SKM-1 (cell line): ENCODE results near the gene CCZ1B.
"Not testable (repeated sequence)": the region's sequence is repeated elsewhere in the genome, so short reads cannot be mapped to it uniquely, and the experiment has no call there.

Experiments used
- DNase-seq: peaks from one replicate; lab custom pipeline; 2025; ENCODE audit not compliant: unreplicated experiment; lab: John Stamatoyannopoulos, UW

The CCZ1B gene

DNA sequence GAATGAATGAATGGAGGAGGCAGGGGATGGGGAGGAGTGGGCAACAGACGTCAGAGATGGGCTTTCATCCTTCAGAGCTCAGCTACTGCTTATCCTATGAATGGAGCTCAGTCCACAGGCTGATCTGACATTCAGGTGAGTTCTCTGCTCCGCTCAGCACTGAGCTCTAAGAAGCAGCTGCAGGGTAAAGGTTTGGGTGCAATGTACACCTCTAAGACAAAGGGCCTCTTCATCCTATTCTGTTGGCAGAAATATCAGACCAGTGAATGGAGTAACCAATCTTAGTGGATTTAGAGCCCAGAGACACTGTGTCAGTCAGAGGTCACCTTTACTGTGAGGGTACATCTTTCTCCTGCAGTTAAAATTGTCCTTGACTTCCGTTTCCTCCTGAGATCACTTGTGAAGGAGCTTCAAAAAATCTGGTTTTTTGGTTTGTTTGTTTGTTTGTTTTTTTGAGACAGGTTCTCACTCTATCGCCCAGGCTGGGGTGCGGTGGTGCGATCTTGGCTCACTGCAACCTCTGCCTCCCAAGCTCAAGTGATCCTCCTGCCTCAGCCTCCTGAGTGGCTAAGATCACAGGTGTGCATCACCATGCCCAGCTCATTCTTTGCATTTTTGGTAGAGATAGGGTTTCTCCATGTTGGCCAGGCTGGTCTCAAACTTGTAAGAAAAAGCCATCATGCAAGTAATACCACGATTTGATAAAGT, 5.1 kb upstream of the CCZ1B start:
- no peak for DNase-seq

GRCh38 chr7:6830026-6830425, 4.0 kb upstream of the CCZ1B start:
- not testable (repeated sequence) for DNase-seq

GRCh38 chr7:6829616-6830015, 3.5 kb upstream of the CCZ1B start:
- DNase-seq: not testable (repeated sequence)

- DNase-seq: not testable (repeated sequence)
Measured at GRCh38 chr7:6827180-6827579, 1.1 kb upstream of the CCZ1B start.

DNA sequence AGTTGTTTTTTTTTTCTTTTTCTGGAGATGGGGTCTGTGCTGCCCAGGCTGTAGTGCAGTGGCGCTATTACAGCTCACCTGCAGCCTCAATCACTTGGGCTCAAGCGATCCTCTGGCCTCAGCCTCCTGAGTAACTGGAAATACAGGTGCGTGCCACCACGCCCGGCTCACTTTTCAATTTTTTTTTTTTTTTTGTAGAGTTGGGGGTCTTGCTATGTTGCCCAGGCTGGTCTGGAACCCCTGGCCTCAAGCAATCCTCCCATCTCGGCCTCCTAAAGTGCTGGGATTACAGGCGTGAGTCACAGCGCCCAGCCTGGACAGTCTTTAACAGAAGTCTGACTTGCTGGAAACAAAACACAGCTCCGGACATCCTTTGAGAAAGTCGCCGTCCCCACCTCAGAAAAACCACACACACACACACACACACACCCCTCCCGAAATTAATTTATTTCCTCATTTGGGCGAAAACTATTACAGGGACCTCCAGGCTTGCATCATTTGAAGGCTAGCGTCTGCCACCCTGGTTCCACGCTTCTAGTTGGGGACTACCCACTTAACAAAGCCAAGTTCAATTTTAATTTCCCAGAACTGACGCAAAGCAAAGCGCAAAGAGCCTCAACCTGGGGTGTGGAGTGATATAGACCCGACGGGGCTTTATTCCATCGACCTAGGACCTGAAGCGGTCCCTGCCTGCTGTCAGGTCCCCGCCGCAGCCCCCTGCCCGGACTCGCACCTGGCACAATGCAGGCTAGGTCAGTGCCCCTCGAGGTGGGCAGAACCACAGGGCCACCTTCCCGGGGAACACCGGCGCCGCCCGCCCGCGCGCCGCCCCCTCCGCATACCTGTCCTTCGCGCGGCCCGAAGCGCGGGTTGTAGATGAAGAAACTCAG, 594 bp downstream of the CCZ1B start:
- DNase-seq: not testable (repeated sequence)

- DNase-seq: not testable (repeated sequence)
Measured at GRCh38 chr7:6821622-6822021, 4.5 kb downstream of the CCZ1B start.

- not testable (repeated sequence) for DNase-seq
Measured at GRCh38 chr7:6815470-6815869, 10.6 kb downstream of the CCZ1B start.

DNA sequence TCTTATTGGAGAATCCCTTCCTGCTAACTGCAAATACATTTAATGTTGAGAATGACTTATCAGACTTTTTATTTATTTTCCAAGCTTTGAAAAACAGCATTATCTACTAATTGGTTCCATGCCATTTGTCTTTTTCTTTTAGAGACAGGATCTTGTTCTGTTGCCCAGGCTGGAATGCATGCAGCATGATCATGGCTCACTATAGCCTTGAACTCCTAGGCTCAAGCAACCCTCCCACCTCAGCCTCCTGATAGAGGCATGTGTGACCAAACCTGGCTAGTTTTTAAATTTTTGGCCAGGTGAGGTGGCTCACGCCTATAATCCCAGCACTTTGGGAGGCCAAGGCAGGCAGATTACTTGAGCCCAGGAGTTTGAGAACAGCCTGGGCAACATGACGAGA, 13.1 kb downstream of the CCZ1B start:
- not testable (repeated sequence) for DNase-seq

GRCh38 chr7:6807959-6808358, 18.1 kb downstream of the CCZ1B start:
- not testable (repeated sequence) for DNase-seq

DNA sequence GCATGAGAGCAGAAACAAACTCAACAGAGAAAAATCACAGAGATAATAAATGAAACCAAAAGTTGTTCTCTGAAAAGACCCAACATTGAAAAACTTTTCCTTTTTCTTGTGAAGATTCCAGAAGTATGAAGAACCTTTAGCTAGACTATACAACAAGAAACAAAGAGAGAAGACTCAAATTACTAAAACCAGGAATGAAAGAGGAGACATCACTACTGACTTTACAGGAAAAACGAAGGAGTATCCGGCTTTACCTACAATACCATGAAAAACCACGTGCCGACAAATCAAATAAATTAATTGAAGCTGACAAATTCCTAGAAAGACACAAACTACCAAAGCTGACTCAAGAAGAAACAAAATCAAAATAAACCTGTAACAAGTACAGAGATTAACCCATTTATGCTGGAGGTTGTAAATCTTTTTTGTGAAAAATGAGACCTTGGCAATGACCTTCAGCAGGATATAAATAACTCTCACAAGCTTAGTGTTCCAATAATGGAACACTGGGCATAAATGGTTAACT, 18.6 kb downstream of the CCZ1B start:
- DNase-seq: not testable (repeated sequence)

GRCh38 chr7:6800331-6800730, 25.7 kb downstream of the CCZ1B start:
- not testable (repeated sequence) for DNase-seq

- not testable (repeated sequence) for DNase-seq
Measured at GRCh38 chr7:6799887-6800286, 26.2 kb downstream of the CCZ1B start.

- DNase-seq: not testable (repeated sequence)
Measured at GRCh38 chr7:6798047-6798446, 28.0 kb downstream of the CCZ1B start.

DNA sequence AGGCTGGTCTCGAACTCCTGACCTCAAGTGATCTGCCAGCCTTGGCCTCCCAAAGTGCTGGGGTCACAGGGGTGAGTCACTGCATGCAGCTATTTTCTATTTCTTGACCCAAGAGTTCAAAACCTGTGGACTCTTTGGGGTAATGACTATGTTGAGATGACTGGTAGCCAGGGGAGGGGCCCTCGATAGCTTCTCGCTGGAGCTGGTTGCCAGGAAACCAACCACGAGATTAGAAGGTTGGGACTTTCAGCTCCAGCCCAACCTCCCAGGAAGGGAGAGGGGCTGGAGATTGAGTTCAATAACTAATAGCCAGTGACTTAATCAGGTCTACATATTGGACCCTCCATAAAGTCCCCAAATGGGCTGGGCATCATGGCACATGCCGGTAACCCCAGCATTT, 28.9 kb downstream of the CCZ1B start:
- DNase-seq: not testable (repeated sequence)

DNA sequence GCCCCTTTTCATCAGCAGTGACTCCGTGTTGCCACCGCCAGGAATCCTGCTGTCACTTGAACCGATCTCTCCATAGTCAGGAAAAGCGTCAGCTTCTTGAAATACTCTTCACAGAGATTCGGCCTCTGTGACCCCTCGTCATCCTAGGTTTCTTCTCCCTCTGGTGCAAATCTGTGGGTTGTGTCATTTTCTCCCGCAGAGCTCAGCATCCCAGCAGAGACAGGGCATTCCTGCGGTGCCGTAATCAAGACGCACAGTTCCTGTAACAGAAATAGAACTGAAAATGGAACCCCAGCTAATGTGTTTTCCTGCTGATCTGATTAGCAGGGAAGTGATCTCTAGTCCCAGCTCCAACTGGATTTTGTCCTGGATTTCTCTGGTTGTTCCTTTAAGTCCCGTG, 31.8 kb downstream of the CCZ1B start:
- DNase-seq: not testable (repeated sequence)

DNA sequence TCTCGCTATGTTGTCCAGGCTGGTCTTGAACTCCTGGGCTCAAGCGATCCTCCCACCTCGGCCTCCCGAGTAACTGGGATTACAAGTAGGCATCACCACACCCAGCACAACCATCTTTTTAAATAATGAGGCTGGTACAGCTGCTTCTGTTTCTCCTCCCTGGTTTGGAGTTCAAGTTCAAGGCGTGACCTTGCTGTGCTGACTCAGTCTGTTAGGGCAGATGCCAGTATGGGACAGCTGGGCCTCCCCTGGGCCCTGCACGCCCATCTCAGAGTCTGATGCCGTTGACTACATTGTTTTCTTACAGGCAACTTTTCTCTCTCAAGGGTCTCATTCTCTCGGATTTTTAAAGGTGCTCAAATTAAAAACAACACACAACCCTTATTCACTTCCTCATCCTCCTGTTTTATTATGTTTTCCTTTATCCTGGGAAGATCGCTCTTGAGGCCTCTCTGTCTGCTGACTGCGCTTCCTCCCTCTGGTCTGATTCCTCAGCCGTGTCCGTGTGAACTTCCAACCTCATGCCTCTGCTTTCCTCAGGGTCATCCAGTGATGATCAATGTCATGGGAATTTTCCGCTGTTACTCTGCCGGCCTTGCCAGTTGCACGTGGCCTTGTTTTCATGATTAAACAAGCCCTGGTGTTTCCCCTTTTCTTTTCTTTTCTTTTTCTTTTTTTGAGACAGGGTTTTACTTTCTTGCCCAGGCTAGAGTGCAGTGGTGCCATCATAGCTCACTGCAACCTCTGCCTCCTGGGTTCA, 33.8 kb downstream of the CCZ1B start:
- DNase-seq: not testable (repeated sequence)

GRCh38 chr7:6789353-6789752, 36.7 kb downstream of the CCZ1B start:
- not testable (repeated sequence) for DNase-seq

GRCh38 chr7:6781581-6781980, 44.5 kb downstream of the CCZ1B start:
- DNase-seq: not testable (repeated sequence)

DNA sequence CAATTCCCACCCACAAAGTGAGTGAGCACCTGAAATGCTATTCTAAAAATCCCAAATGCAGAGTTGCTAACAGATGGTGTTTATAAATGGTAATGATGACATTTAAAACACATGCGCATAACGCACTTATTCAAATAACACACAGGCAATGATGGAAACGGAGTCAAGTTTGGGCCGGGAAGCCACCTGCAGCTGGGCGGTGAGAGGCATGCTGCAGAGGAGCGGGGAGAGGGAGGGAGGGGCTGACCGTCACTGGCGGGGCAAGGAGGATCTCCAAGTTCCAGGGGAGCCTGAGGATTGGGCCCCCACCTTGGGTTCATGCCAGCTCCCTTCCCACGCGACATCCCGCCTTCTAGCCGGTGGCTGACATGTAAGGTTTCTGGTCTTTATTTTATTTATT, 64.9 kb downstream of the CCZ1B start:
- DNase-seq: not testable (repeated sequence)

- not testable (repeated sequence) for DNase-seq
Measured at GRCh38 chr7:6753964-6754363, 72.1 kb downstream of the CCZ1B start, which contains the start of gene RSPH10B2. Gene RSPH10B2 (plus strand): TSS chr7:6754103. CDS start chr7:6757678, 3,575 bp downstream.

DNA sequence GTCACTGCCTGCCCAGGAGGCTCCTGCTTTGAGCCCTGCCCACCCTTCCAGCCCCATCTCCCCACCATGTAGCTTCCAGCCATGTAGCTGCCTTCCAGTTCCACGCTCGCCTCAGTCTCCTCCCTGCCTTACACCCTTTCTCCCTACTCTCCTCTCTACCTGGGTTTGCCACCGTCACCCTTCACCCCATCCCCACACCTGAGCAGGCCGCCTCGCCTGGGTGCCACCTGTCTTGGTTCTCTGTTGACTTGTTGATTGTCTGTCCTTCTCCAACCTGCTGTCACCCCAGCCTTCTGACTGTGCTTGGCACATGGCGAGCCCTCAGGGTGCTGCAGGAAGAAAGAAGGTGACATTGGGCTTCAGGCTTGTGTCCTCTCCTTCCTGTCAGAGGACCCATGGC, 75.9 kb downstream of the CCZ1B start:
- DNase-seq: not testable (repeated sequence)
